HG02623 (cell line): Measurements from ENCODE around the gene OR5B21.

Experiments
- ATAC-seq: cut with Tn5 transposase; IDR thresholded peaks from one replicate; pipeline ENCODE4 v1.9.1; 2021; ENCODE audit warnings: moderate library complexity; ENCODE audit not compliant: unreplicated experiment

Gene OR5B21

GRCh38 chr11:58494101-58494500 lies 13.8 kb downstream of the OR5B21 start:
- ATAC-seq = no peak

DNA sequence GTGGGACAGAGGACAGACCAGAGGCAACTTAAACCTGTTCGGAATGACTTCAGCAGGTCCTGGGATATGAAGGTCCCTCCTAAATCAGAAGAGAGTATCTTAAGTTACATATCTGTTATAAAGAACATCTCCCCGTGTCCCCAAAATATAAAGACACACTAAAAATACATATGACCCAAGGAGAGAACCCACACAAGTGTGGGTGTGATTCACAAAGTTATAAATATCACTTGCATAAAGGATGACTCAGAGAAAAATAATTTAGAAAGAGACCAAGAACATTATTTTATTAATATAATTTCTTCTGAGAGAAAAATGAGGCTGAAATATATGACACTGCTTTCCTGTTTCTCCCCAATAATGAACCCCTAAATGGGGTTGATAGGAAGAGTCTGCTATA lies 14.2 kb downstream of the OR5B21 start:
- ATAC-seq = no peak

DNA sequence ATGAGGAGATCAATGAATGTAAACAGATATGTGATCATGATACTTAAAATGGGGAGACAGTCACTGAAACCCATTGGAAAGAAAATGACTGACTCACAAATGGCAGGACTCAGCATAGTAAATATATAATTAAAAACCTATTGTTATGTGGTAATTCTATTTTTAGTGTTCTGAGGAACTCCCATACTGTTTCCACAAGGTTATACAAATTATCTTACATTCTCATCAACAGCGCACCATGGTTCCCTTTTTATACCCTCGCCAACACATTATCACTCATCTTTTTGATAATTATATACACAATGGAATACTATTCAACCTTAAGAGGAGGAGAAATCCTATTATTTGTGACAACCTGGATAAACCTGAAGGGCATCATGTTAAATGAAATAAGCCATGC lies 17.1 kb downstream of the OR5B21 start:
- no peak for ATAC-seq

GRCh38 chr11:58487170-58487569 lies 20.7 kb downstream of the OR5B21 start:
- ATAC-seq = no peak

DNA sequence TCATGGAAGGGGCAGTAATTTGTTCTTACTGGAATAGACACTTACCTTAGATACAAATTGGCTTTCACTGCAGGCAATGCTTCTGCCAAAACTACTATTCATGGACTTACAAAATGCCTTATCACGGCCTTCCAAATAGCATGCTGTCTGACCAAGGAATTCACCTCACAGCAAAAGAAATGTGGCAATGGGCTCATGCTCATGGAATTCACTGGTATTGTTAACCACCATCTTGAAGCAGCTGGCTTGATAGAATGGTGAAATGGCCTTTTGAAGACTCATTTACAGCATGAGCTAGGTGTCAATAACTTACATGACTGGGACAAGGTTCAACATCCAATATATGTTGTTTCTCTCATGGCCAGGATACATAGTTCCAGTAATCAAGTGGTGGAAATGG lies 21.9 kb downstream of the OR5B21 start:
- ATAC-seq = no peak

DNA sequence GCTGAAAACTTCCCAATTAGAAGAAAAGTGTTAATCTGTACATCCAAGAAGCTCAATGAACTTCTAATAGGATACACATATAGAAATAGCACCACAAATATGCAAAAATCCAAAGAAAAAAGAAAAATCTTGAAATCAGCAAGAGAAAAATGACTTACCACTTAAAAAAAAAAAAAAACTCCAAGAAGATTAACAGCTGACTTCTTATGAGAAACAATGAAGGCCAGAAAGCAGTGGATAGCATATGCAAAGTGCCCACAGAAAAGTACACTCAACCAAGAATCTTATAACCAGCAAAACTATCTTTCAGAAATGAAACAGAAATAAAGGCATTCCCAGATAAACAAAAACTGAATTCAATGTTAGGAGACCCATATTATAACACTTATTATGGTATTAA lies 36.0 kb downstream of the OR5B21 start:
- ATAC-seq = no peak

DNA sequence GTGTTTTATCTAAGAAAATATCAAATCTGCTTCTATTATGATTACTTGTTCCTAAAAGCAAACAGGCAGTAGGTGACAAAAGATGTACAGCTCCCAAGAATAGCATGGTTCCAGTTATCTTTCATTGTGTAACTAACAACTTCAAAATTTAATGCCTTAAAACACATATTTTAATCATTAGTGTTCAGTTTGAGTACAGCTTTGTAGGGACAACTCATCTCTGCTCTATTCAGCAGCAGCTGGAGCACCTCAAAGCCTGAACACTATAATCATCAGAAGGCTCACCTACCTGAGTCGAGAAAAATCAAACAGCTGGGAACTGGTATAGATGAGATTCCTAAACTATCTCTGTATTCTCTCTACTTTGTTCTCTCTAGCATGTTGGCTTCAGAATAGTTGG lies 41.6 kb downstream of the OR5B21 start:
- ATAC-seq = no peak

- no peak for ATAC-seq
These were observed 42.2 kb downstream of the OR5B21 start for GRCh38 chr11:58465690-58466089.
